ENCODE measurements around the gene TINCR. TPM values are rescaled to one million over a fixed set of nuclear protein-coding genes. Genes with fewer than 3 reads are reported as not detected.

TINCR gene
- total RNA-seq, 1 experiment from 2014 or later = 0.85 TPM

GRCh38 chr19:5522106-5522505 is 45.6 kb downstream of the TINCR start:
- H3K36me3 Mint-ChIP-seq = peaks cover 3% of the 10 kb centered on the region; the same call in 1 of the 2 replicates
- TF ChIP-seq ZBTB43 (CRISPR knock-in tag; IDR thresholded peaks at IDR 0.05) = no peak
- no peak for TF ChIP-seq ZNF416 (CRISPR knock-in tag; IDR thresholded peaks at IDR 0.05)
- no peak for TF ChIP-seq OVOL2 (CRISPR knock-in tag; IDR thresholded peaks at IDR 0.05; ENCODE audit: borderline replicate concordance)
- no peak for TF ChIP-seq MAX (CRISPR knock-in tag; IDR thresholded peaks at IDR 0.05)
- no peak for TF ChIP-seq NFYB (CRISPR knock-in tag; conservative IDR thresholded peaks at IDR 0.05; ENCODE audit: low read depth)
- no peak for TF ChIP-seq AFF4 (CRISPR knock-in tag; IDR thresholded peaks at IDR 0.05; ENCODE audit: borderline replicate concordance)
- TF ChIP-seq FOXP1 (CRISPR knock-in tag; IDR thresholded peaks at IDR 0.05; ENCODE audit: borderline replicate concordance) = no peak
- ChIA-PET CTCF (interaction anchor here (0.5 to 3.3 kb wide), 8 partner anchors 15 to 125 kb away, joined by 3 to 28 read pairs (median 6); no protein-coding TSS in a partner anchor), POLR2A (no interaction called here)
- DNase-seq (ENCODE audit: low spot score) (no peak), ATAC-seq (no peak)
- no peak overlapping the region for H3K27ac Mint-ChIP-seq
- H3K9me3 Mint-ChIP-seq = peaks cover 8% of the 10 kb centered on the region
- no peak overlapping the region for H3K4me3 Mint-ChIP-seq
- H3K4me1 Mint-ChIP-seq = peaks cover 9% of the 10 kb centered on the region
- H3K27me3 Mint-ChIP-seq (ENCODE audit: low read depth) = peaks cover 19% of the 10 kb centered on the region

GRCh38 chr19:5520501-5520900 is 47.3 kb downstream of the TINCR start:
- Mint-ChIP-seq H3K36me3 (peaks cover 13% of the 10 kb centered on the region), H3K9me3 (peaks cover 24% of the 10 kb centered on the region), H3K27ac (no peak overlapping the region), H3K4me3 (no peak overlapping the region), H3K4me1 (peaks cover 7% of the 10 kb centered on the region), H3K27me3 (ENCODE audit: low read depth) (peaks cover 35% of the 10 kb centered on the region)
- POLR2A ChIA-PET = no interaction called here
- CTCF ChIA-PET = interaction anchor here (2.1 kb wide), 1 partner anchor 14 kb away, joined by 9 read pairs; no protein-coding TSS in a partner anchor
- ATAC-seq = no peak
- DNase-seq (ENCODE audit: low spot score) = no peak
- TF ChIP-seq NFATC4 (CRISPR knock-in tag; IDR thresholded peaks at IDR 0.05) (no peak), E2F1 (CRISPR knock-in tag; IDR thresholded peaks at IDR 0.05) (no peak), ZNF281 (CRISPR knock-in tag; IDR thresholded peaks at IDR 0.05) (no peak), ZBTB43 (CRISPR knock-in tag; IDR thresholded peaks at IDR 0.05) (no peak), GTF2I (CRISPR knock-in tag; conservative IDR thresholded peaks at IDR 0.05) (no peak), TEAD1 (CRISPR knock-in tag; IDR thresholded peaks at IDR 0.05) (no peak), E2F5 (CRISPR knock-in tag; IDR thresholded peaks at IDR 0.05) (no peak)

All from WTC11 (cell line).